PC-3 (cell line): ENCODE data around the gene FHL3. TPM values are rescaled to one million over a fixed set of nuclear protein-coding genes. Genes with fewer than 3 reads are reported as not detected.

Experiments
- ATAC-seq: fragments of 200-7000 bp; cut with Tn5 transposase; 2 replicates; pipeline ENCODE4 v1.9.1; 2020; ENCODE audit warnings: mild to moderate bottlenecking, moderate library complexity
- BruUV-seq: library from RNA; stranded (reverse); fragments of 400-500 nt; replicated peaks from 2 replicates; lab custom pipeline; 2021; lab: Mats Ljungman, UMichigan
- CTCF ChIA-PET: fragments of 300-600 bp; sonication (Branson Sonifier 250); formaldehyde crosslinking; loops from one replicate; lab custom pipeline; 2022; ENCODE audit warnings: antibody characterized with exemption; lab: Charles Lee
- POLR2A ChIA-PET: fragments of 300-600 bp; sonication (Branson Sonifier 250); formaldehyde crosslinking; loops from one replicate; lab custom pipeline; 2022; ENCODE audit warnings: antibody characterized with exemption; ENCODE audit not compliant: unreplicated experiment; lab: Charles Lee
- DNase-seq: peaks from one replicate; pipeline ENCODE4 v3.0.0-alpha.2; 2015
- H2AFZ ChIP-seq: fragments of 300-600 bp; sonication (generic); 2 replicates; pipeline ENCODE4 v1.6.0; 2016; ENCODE audit warnings: antibody characterized with exemption, low read length
- H3F3A ChIP-seq: fragments of 300-600 bp; sonication (generic); one replicate; pipeline ENCODE4 v1.6.0; 2017; ENCODE audit warnings: antibody characterized with exemption, low read length, control low read depth, mild to moderate bottlenecking; ENCODE audit not compliant: unreplicated experiment
- H3K27ac ChIP-seq: fragments of 300-600 bp; sonication (generic); 2 replicates; pipeline ENCODE4 v1.5.1; 2016; ENCODE audit warnings: mild to moderate bottlenecking, low read length
- H3K27me3 ChIP-seq: fragments of 300-600 bp; sonication (generic); 2 replicates; pipeline ENCODE4 v1.6.1; 2016; ENCODE audit warnings: low read length, mixed read lengths
- H3K36me3 ChIP-seq: fragments of 300-600 bp; sonication (generic); 2 replicates; pipeline ENCODE4 v1.6.1; 2016; ENCODE audit warnings: low read depth, mixed run types, low read length, mixed read lengths
- H3K4me1 ChIP-seq: fragments of 300-600 bp; sonication (generic); 2 replicates; pipeline ENCODE4 v1.5.1; 2016; ENCODE audit warnings: low read length; ENCODE audit not compliant: insufficient read depth
- H3K4me2 ChIP-seq: fragments of 300-600 bp; sonication (generic); 2 replicates; pipeline ENCODE4 v1.6.0; 2016; ENCODE audit warnings: low read length
- H3K4me3 ChIP-seq: fragments of 300-600 bp; sonication (generic); 2 replicates; pipeline ENCODE4 v1.5.1; 2016; ENCODE audit warnings: mild to moderate bottlenecking, low read length, mixed read lengths
- H3K79me2 ChIP-seq: fragments of 300-600 bp; sonication (generic); 2 replicates; pipeline ENCODE4 v1.6.1; 2017; ENCODE audit warnings: low read length, mixed read lengths
- H3K9ac ChIP-seq: fragments of 300-600 bp; sonication (generic); 2 replicates; pipeline ENCODE4 v1.6.0; 2016; ENCODE audit warnings: mild to moderate bottlenecking, low read length
- H3K9me2 ChIP-seq: fragments of 300-600 bp; sonication (generic); replicated peaks from 2 replicates; pipeline ENCODE4 v1.6.1; 2016; ENCODE audit warnings: mixed run types, low read length, mixed read lengths
- H3K9me3 ChIP-seq: fragments of 300-600 bp; sonication (generic); 2 replicates; pipeline ENCODE4 v1.6.1; 2016; ENCODE audit warnings: low read length, mixed read lengths
- H4K20me1 ChIP-seq: fragments of 300-600 bp; sonication (generic); 2 replicates; pipeline ENCODE4 v1.6.1; 2016; ENCODE audit warnings: low read length, mixed read lengths
- CTCF ChIP-seq: fragments of 300-600 bp; sonication (generic); conservative IDR thresholded peaks from 2 replicates; pipeline ENCODE4 v1.5.1; 2017; ENCODE audit warnings: antibody characterized with exemption, low read depth, mild to moderate bottlenecking, low read length
- EZH2 ChIP-seq: fragments of 300-600 bp; sonication (generic); IDR thresholded peaks from one replicate; pipeline ENCODE4 v1.6.1; 2017; ENCODE audit warnings: antibody characterized with exemption, mild to moderate bottlenecking, low read length; ENCODE audit not compliant: unreplicated experiment
- EZH2phosphoT487 ChIP-seq: fragments of 300-600 bp; sonication (generic); IDR thresholded peaks from 2 replicates; pipeline ENCODE4 v1.6.1; 2018; ENCODE audit warnings: mild to moderate bottlenecking, antibody characterized with exemption, low read length, borderline replicate concordance
- intact Hi-C: fragments of 100-400 bp; cut with micrococcal nuclease; formaldehyde crosslinking; loops from 2 replicates; pipeline ENCODE4 v1.9.0; 2023
- total RNA-seq: library from RNA; depleted of rRNA; stranded (reverse); fragments of >200 nt; gene quantifications from 2 replicates; pipeline ENCODE4 v1.2.3, GENCODE V29; 2014; rRNA removed

Gene FHL3
- total RNA-seq, 1 experiment from 2014 or later, result 6.3 TPM

- Histone ChIP-seq H3K4me3 (no peak overlapping the region), H3K27ac (no peak overlapping the region), H3K36me3 (no peaks in the 10 kb centered on the region), H3K9ac (no peak overlapping the region), H3K79me2 (no peaks in the 10 kb centered on the region), H3K4me1 (no peaks in the 10 kb centered on the region), H2AFZ (no peak overlapping the region), H3K9me2 (no peaks in the 10 kb centered on the region), H3F3A (no peaks in the 10 kb centered on the region), H3K4me2 (no peak overlapping the region), H4K20me1 (no peaks in the 10 kb centered on the region), H3K9me3 (no peaks in the 10 kb centered on the region), H3K27me3 (no peaks in the 10 kb centered on the region)
- TF ChIP-seq EZH2 (no peak), EZH2phosphoT487 (no peak), CTCF (no peak)
- CTCF ChIA-PET, result no interaction called here
- ATAC-seq (no peak), DNase-seq (no peak)
- intact Hi-C loops, result no loop called here
- BruUV-seq, result no TSS peak
- POLR2A ChIA-PET, result no interaction called here
Observed at GRCh38 chr1:37947364-37947763, 58.0 kb downstream of the FHL3 start.

Other genes starting within 250 kb of the FHL3 start
- 1.8 and 3.5 TPM in 2 replicates for gene EPHA10, start 240.4 kb downstream of the FHL3 start, total RNA-seq
- 47.6 and 54.1 TPM in 2 replicates for gene MANEAL, start 211.7 kb downstream of the FHL3 start, total RNA-seq
- 70.1 and 72.5 TPM in 2 replicates for gene C1orf122, start 197.7 kb downstream of the FHL3 start, total RNA-seq
- 41.8 and 51.9 TPM in 2 replicates for gene YRDC, start 197.3 kb downstream of the FHL3 start, total RNA-seq
- 5.4 and 10.7 TPM in 2 replicates for gene MTF1, start 145.9 kb downstream of the FHL3 start, total RNA-seq
- 10.5 and 12.1 TPM in 2 replicates for gene INPP5B, start 58.5 kb downstream of the FHL3 start, total RNA-seq
- 103 and 142 TPM in 2 replicates for gene SF3A3, start 15.5 kb downstream of the FHL3 start, total RNA-seq
- gene UTP11, start 7.2 kb upstream of the FHL3 start, total RNA-seq, result 33.8 and 48.1 TPM in 2 replicates
- gene POU3F1, start 41.3 kb upstream of the FHL3 start, total RNA-seq, result not detected in 2 replicates